Activated CD8-positive, alpha-beta memory T cell treated with anti-CD3 and anti-CD28 coated beads, Interleukin-2, amount 50 U/mL, for 1 hour (primary cell): ENCODE data around the gene AP1M2.

Experiments used
- DNase-seq: peaks from one replicate; pipeline ENCODE4 v3.0.0-alpha.2; 2020; ENCODE audit errors: extremely low read depth

The AP1M2 gene

GRCh38 chr19:10587022-10587838 is at the start of gene AP1M2:
Gene AP1M2 (minus strand): TSS chr19:10587312. CDS start chr19:10587231, 81 bp downstream.
- no peak for DNase-seq

DNA sequence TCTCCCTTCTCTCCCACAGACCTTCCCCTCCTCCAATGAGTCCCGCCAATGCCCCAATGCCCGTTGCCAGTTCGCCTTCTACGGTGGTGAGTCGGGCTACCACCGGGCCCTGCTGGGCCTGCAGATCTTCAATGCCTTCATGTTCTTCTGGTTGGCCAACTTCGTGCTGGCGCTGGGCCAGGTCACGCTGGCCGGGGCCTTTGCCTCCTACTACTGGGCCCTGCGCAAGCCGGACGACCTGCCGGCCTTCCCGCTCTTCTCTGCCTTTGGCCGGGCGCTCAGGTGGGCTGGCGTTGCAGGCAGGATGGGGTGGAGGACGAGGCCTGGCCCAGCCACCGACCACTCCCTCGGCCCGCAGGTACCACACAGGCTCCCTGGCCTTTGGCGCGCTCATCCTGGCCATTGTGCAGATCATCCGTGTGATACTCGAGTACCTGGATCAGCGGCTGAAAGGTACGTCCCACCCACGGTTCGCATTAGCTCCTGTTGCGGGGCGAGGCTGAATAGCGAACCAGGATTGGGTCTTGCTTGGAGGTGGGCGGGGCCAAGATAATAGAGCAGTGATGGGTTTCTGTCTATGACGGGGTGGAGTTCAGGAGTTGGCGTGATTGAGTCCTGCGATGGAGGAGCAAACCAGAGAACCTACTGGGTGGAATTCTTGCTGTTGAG is 49.3 kb upstream of the AP1M2 start:
- no peak for DNase-seq

DNA sequence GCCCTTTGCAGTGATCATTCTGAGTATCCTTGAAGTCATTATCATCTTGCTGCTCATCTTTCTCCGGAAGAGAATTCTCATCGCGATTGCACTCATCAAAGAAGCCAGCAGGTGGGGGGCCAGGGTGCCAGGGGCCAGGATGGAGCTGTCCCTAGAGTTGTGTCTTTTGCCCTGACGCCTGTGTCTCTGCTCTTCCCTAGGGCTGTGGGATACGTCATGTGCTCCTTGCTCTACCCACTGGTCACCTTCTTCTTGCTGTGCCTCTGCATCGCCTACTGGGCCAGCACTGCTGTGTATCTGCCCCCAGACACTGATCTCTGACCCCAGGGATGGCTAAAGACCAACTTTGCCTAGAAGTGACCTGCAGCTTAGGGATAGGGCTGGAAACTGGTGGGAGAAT is 47.9 kb upstream of the AP1M2 start:
- DNase-seq, result no peak

DNA sequence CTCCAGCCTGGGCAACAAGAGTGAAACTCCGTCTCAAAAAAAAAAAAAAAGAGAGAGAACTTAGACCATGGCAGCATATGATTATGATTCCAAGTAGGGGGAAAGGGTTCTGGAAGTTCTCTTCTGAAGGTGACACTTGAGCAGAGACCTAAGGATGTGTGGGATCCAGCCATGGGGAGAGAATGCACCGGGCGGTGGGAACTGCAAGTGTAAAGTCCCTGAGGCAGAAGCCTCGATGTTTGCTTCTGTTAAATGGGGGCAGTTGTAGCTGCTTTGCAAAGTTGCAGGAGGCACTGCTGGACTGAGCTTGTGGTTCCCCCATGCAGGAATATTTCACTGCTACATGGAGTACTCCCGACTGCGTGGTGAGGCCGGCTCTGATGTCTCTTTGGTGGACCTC is 47.3 kb upstream of the AP1M2 start:
- DNase-seq, result no peak

- DNase-seq, result no peak
Measured at GRCh38 chr19:10631874-10632273, 44.8 kb upstream of the AP1M2 start.

- no peak for DNase-seq
Measured at GRCh38 chr19:10625762-10626138, 38.6 kb upstream of the AP1M2 start.

DNA sequence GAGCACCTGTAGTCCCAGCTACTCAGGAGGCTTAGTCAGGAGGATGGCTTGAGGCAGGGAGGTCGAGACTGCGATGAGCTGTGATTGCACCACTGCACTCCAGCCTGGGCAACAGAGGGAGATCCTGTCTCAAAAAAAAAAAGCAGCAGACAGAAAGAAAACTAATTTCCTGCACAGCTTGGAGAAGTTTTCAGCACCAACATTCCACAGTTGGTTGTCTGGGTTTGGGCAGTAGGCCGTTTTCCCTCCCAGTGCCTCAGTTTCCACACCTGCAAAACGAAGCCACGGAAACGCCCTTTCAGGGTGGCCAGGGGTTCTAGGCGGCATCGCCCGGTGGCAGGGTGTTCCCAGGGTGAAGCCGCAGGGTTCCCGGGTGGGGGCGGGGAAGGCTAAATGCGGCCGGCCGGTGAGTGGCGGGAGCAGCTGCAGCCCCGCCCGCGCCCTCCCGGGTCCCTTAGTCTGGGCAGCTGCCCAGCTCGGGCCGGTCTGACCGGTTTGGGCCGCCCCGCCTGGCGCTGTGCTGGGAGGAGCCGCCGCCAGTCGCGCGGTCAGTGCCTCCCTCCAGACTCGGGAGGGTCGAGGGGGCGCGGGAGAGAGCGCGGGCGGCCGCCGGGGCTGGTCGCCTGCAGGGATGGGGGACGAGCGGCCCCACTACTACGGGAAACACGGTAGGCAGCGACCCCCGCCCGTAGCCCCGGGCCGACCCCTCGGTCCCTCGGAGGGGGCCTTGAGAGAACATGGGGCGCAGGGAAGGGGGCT is 38.1 kb upstream of the AP1M2 start, which contains the start of gene SLC44A2:
TSS of gene SLC44A2 (plus strand) at position 551 of the 759 bp plus-strand sequence. CDS start at position 632, 81 bp downstream.
- DNase-seq, result no peak

GRCh38 chr19:10624585-10624984 is 37.5 kb upstream of the AP1M2 start:
- no peak for DNase-seq

DNA sequence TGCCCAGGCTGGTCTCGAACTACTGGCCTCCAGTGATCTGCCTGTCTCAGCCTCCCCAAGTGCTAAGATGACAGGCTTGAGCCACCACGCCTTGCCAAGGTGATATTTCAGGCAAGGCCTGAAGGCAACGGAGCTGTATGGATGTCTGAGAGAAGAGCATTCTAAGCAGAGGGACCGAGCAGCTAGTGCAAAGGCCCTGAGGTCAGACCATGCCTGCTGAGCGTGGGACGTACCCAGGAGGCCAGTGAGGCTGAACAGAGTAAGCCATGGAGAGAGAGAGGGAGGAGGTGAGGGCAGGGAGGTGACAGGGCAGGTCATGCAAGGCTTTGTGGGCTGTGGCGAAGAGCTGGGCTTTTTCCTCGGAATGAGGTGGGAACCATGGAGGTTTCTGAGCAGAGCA is 34.9 kb upstream of the AP1M2 start:
- DNase-seq, result no peak

- no peak for DNase-seq
Measured at GRCh38 chr19:10620786-10621185, 33.7 kb upstream of the AP1M2 start.

DNA sequence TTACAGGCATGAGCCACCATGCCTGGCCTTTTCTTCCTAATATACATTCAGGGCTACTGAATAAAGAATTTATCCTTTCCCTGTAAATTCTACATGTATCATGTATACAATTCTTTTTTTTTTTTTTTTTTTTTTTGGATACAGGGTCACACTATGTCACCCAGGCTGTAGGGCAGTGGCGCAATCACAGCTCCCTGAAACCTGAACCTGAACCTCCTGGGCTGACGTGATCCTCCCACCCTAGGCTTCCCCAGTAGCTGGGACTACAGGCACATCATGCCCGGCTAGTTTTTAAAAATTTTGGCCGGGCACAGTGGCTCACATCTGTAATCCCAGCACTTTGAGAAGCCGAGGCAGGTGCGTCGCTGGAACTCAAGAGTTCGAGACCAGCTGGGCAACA is 31.7 kb upstream of the AP1M2 start:
- no peak for DNase-seq

GRCh38 chr19:10617409-10618121 is 30.5 kb upstream of the AP1M2 start:
- DNase-seq, result no peak

DNA sequence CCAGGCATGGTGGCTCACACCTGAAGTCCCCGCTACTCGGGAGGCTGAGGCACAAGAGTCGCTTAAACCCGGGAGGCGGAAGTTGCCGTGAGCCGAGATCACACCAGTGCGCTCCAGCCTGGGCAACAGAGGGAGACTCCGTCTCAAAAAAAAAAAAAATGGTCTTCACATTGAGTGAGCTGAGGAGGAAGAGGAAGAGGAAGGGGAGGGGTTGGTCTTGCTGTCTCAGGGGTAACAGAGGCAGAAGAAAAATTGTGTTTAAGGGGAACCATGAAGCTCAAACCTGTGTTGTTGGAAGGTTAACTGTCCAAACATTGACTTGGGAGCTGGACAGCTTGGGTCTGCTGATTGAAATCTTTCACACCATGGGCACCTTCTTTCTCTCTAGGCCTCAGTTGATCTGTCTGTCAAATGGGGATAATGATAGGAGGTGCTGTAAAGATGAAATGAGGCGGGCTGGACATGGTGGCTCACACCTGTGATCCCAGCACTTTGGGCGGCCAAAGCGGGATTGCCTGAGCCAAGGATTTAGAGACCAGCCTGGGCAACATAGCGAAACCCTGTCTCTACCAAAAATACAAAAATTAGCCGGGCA is 28.4 kb upstream of the AP1M2 start:
- DNase-seq, result no peak

DNA sequence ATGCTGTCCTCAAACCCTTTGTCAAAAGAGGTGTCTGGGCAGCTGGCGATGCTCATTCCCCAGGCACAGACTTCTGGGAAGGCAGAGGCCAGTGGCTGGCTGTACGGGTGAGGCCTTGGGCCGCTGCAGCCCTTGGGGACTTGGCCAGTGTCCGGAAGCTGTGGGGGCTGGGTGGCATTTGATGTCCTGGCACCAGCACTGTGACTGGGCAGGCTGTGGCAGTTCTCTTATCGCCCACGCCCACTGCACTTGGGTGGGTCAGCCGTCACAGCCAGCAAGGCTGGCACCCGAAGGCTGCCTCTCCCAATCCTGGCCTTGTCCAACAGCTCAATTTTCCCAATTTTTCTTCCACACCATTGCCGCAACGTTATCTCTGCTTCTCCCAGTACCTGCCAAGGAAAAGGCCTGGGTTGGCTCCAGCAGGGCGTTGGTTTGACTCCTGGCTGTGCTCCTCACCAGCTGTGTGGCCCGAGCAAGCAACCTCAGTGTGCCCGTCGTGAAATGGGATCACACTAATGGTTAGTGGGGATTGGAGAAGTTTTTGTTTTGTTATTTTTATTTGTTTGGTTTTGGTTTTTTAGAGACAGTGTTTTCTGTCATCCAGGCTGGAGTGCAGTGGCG is 25.5 kb upstream of the AP1M2 start:
- DNase-seq, result no peak

DNA sequence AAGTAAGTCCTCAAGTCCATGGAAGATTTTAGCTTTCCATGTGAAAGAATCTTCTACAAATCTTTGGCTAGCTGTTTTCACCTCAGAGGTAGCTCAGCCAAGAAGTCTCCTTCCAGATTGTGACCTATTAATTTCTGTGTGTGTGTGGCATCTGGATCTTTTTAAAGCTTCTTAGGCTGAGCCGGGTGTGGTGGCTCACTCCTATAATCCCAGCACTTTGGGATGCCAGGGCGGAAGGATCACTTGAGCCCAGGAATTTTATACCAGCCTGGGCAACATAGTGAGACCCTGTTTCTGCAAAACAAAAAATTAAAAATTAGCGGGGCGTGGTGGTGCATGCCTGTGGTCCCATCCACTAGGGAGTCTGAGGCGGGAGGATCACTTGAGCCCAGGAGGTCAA is 24.8 kb upstream of the AP1M2 start:
- no peak for DNase-seq

- no peak for DNase-seq
Measured at GRCh38 chr19:10604460-10604980, 17.4 kb upstream of the AP1M2 start.

DNA sequence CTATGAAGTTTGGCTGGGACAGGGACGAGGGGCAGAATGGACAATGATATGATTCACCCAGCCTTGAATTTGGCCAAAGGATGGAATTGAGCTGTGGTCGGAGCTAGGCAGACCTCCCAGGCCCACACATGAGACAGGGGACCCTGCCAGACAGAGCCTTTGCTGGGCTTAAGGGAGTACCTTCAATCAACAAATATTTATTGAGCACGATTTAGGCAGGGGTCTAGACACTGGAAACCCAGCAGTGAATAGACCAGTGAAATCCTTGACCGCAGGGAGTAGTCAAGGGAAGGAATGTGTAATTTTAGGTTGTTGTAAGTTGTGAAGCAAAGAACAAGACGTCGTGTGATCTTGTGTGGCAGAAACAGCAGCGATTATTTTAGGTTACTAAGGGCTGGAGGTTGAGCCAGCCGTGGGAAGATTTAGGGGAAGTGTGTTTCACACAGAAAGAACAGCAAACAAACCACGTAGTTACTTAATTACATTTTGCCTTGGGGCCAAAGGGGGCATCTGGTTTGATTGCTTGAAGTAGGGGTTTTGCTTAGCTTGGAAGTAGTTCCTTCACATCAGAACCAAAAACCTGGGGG is 16.9 kb upstream of the AP1M2 start:
- DNase-seq, result no peak

GRCh38 chr19:10603084-10603872 is 16.2 kb upstream of the AP1M2 start:
- peak; percentile 78 for DNase-seq

DNA sequence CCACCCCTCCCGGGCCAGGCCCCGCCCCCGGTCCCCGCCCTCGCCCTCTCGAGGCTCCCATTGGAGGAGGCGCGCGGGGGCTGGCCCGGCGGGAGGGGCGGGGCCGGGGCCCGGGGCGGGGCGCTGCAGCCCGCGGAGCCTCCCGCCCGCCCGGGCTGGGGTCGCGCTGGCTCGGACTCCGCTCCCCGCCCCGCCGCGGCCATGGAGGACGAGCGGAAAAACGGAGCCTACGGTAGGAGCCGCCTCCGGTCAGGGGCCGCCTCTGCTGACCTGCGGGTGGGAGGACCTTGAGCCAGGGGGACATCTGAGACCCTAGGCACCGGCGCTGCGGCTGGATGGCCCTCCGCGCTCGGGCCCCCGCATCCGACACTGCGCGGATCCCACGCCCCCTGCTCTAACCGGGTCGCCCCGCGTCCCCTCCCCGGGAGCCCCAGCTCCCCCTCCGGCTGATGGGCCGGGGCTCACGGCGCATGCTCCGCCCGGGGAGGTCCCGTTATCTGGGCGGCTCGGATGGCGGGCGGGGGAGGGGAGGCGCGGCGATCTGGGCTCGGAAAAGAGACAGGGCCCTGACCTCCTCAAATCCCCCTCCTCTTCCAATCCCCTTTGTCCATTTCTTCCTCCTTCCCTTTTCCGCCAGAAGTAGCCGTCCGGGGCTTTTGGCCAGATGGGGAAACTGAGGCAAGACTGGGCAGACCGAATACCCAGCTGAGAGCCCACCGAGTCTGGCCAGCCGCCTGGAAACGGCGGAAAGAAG is 15.4 kb upstream of the AP1M2 start:
- peak; percentile 58 for DNase-seq
